Hepatocyte (in vitro differentiated cells): ENCODE results near the gene PLCD1.

ENCODE experiments used
- EZH2phosphoT487 ChIP-seq: fragments of 200-600 bp; sonication (generic); IDR thresholded peaks from one replicate; pipeline ENCODE4 v1.6.1; 2018; ENCODE audit warnings: antibody characterized with exemption, mild to moderate bottlenecking, low read depth, moderate library complexity; ENCODE audit not compliant: unreplicated experiment, severe bottlenecking
- TF ChIP-seq, protein P1 (sequence below): fragments of 200-600 bp; sonication (generic); IDR thresholded peaks from 2 replicates; pipeline ENCODE4 v1.5.1; 2016; ENCODE audit warnings: antibody characterized with exemption, mild to moderate bottlenecking; ENCODE audit not compliant: poor library complexity

DNA sequence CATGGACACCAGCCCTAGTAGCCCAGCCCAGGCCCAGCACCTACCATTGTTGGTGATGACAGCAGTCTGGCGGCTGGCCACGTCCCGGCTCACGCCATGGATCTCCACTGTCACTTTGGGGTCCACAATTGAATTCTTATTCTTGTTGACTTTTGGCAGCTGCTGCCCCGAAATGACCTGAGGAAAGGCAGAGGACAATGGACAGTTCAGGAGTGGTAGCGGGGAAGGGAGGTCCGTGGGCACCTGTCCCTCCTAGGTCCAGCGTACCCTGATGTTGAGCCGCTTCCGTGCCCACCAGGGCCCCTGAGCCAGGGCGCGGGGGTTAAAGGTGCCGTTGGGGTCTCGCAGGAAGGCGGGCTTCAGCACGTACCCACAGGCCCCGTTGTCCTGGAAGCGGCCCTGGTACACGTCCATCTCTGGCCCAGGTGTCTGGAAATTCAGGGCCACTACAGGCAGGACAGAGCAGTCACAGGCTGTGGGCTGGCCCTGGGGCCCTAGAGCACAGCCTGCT, 21.2 kb downstream of the PLCD1 start:
- TF ChIP-seq EZH2phosphoT487 = no peak
- TF ChIP-seq, protein P1, sequence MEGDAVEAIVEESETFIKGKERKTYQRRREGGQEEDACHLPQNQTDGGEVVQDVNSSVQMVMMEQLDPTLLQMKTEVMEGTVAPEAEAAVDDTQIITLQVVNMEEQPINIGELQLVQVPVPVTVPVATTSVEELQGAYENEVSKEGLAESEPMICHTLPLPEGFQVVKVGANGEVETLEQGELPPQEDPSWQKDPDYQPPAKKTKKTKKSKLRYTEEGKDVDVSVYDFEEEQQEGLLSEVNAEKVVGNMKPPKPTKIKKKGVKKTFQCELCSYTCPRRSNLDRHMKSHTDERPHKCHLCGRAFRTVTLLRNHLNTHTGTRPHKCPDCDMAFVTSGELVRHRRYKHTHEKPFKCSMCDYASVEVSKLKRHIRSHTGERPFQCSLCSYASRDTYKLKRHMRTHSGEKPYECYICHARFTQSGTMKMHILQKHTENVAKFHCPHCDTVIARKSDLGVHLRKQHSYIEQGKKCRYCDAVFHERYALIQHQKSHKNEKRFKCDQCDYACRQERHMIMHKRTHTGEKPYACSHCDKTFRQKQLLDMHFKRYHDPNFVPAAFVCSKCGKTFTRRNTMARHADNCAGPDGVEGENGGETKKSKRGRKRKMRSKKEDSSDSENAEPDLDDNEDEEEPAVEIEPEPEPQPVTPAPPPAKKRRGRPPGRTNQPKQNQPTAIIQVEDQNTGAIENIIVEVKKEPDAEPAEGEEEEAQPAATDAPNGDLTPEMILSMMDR = no peak
